Midbrain (tissue), 1 donor: ENCODE data around the gene TAS2R60.
"Not testable (repeated sequence)": the region's sequence is repeated elsewhere in the genome, so short reads cannot be mapped to it uniquely, and the experiment has no call there.

Experiments used
- DNase-seq: peaks from one replicate; lab custom pipeline; 2025; lab: John Stamatoyannopoulos, UW

TAS2R60 gene

DNA sequence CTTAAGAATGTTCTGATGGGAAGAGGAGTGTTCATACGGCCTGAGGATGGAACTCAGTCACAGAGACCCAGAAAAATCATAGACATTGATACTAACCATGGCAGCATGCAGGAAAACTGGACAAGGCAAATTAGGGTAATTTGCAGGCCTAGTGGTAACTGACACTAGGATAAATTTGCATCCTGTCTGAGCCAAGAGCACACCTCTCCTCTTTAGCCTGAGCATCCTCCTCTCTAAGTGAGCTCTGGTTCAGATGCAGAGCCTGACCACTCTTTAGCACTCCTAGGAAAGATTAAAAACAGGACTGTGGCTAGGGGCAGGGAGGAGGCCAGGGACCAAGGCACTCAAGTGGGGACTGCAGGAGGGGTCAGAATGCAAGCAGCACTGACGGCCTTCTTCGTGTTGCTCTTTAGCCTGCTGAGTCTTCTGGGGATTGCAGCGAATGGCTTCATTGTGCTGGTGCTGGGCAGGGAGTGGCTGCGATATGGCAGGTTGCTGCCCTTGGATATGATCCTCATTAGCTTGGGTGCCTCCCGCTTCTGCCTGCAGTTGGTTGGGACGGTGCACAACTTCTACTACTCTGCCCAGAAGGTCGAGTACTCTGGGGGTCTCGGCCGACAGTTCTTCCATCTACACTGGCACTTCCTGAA is 34.4 kb downstream of the TAS2R60 start, which contains the start of gene TAS2R41:
TAS2R41 (plus strand) TSS at position 373 of the 650 bp plus-strand sequence; CDS start at position 373, 0 bp downstream.
- DNase-seq: no peak

DNA sequence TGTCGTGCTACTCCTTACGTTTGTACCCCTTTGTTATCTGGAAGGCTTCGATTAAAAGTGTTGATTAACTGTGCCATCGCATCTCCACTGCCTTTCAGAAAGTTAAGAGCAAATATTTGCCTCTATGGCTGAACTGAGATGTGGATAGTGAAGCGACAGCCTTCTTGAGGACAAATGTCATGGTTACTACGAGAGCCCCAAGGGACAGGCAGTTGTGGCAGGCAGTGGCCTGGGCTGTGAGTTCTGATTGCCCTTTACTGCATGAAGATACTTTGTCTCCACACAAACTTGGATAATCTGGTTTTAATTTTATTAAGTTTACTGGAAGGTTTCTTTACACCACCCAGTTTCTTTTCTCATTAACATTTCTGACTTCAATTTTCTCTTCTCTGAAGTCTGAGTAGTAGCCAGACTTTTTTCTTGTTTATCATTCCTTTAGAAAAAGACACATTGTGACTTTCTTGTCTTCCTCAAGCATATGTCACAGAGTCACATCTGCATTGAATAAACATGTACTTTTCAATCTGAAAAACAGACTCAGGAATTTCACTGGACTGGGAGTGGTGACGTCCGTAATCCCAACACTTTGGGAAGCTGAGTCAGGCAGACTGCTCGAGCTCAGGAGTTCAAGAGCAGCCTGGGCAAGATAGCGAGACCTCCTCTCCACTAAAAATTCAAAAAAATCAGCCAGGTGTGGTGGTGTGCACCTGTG is 36.0 kb downstream of the TAS2R60 start:
- DNase-seq: no peak

DNA sequence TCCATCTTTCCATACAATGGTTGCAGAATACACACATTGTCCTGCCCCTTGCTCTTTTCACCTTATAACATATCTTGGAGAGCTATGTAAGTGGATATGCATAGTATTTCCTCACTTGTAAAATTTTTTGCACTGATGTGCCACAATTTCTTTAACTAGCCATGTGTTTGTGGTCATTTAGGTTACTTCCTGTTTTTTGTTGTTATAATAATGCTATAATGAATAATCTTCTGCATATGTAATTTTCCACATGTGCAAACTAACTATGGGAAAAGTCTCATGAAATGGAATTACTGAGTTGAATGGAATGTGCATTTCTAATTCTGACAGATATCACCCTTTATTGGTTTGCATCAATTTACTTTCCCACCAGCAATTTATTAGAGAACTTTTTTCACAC is 37.2 kb downstream of the TAS2R60 start:
- DNase-seq: no peak

DNA sequence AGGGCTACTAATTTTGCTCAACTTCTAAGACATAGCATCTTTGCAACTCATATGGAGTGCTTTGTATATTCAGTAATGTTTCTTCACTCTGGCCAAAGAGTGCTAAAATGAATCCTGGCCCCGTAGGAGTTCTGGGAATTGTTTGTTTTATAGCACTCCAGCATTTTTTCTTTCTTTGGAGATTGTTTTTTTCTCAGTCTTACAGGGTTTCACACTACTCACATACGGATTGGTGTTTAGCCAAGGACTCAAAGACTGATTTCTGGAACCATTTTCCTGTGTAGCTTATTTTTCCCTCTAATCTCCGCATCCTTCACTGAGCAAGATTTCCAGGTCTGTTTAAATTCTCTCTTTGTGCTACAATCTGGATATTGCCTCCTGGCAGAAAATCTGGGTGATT is 40.9 kb downstream of the TAS2R60 start:
- DNase-seq: no peak

DNA sequence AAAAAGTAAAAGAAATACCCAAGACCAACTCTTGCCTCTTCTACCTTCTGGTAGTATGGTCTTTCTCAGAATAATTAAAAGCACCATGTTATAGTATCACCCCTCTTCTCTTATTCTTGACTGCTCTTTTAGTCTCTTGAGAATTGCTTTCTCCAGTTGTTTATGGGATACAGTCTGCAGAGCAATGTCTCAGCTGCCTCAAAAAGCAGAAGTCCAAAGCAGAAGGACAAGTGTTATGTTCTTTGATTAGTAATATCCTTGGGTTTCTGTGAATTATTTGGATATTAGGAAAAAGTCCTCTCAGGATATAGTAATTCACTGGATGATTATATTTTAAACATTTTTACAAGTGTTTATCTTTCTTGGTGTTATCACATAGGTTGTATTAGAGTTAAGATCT is 41.8 kb downstream of the TAS2R60 start:
- no peak for DNase-seq

DNA sequence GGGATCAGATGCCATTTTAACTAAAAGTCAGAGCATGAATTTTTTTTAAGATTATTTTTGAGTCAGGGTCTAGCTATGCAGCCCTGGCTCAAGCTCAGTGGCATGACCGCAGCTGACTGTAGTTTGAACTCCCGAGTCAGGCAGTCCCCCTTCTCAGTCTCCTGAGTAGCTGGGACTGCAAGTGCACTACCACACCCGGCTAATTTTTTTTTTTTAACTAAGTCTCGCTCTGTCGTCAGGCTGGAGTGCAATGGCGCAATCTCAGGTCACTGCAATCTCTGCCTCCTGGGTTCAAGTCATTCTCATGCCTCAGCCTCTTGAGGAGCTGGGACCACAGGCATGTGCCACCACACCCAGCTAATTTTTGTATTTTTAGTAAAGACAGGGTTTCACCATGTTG is 42.2 kb downstream of the TAS2R60 start:
- no peak for DNase-seq

DNA sequence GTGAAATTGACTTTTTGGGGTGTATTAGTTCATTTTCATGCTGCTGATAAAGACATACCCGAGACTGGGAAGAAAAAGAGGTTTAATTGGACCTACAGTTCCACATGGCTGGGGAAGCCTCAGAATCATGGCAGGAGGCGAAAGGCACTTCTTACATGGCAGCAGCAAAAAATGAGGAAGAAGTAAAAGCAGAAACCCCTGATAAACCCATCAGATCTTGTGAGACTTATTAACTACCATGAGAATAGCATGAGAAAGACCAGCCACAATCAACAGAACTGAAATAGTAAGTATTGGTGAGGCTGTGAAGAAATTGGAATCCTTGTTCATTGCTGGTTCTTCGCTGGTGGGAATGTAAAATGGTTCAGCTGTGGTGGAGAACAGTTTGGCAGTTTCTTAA is 43.0 kb downstream of the TAS2R60 start:
- not testable (repeated sequence) for DNase-seq

DNA sequence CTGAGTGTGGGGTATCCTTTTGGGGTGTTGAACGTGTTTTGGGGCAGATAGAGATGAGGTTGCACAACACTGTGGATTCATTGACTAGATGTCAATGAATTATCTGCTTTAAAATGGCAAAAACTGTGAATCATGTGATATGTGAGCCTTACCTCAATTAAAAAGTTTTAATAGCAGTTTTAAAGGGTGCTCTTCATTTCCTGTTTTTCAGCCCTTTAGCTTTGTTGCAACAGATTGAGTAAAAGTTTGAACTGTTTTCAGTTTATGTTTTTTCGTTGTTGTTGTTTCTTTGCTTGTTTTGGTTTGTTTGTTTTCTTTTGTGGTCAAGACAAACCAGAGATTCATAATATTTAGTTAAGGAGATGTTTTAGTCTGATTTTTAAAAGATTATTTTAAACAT is 43.8 kb downstream of the TAS2R60 start:
- DNase-seq: no peak

DNA sequence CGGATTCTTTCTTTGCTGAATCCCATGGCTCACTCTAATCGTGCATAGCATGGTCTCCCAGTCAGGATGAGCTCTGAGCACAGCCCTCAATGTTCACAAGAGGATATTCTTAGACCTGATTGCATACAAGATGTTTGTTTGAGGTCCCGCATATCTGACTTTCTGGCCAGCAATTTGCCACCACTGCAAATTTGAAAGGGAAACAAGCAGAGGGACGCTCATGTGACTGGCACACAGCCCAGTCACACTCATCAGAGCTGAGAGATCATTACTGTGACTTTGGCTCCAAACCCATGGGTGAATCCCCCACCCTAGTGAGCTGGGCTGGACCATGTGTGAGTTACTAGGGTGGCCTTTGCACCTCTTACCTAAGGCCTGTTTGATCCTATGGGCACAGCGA is 44.3 kb downstream of the TAS2R60 start:
- DNase-seq: no peak

DNA sequence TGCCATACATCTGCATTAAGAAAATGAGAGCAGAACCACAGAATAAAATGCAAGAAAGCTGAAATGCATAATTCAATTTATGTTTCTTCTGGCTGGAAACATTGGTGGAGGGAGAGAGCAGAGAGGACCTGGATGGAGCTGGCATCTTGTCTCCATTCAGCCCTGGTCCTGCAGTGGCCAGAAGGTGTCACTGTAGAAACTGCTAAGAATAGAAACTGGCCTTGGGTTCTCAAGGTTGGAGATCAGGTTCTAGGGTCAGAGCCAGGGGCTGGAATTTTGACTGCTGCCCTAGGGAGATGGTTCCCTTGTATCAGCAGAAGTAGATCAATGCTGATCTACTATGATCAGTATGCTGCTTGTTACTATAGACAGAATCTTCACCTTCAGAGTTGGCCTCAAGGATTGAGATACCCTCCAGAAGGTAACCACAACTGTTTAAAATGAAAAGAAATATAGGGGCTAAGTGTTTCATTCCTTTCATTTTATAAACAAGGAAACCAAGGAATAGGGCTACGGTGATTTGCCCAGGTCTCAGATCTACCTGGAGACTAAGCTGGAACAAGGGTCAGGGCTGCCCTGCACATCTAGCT is 47.6 kb downstream of the TAS2R60 start:
- no peak for DNase-seq

DNA sequence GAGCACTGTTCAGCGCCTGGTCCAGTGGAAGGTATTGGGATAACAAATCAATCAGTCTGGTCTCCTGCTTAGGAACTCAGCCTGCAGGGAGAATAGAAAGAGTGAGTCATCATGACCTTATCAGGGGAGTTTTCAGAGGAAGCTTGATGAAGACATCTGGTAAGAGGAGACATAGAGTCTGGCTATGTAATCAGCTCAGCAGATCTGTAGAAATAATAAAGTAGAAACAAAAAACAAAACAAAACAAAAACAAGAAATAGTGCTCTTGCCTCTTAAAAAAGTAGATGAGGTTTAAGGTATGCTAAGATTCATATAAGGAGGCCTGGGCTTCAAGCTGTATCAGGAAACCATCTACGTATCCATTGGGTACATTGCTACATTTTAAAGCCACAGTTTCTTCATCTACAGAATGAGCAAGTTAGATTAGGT is 48.8 kb downstream of the TAS2R60 start:
- no peak for DNase-seq

DNA sequence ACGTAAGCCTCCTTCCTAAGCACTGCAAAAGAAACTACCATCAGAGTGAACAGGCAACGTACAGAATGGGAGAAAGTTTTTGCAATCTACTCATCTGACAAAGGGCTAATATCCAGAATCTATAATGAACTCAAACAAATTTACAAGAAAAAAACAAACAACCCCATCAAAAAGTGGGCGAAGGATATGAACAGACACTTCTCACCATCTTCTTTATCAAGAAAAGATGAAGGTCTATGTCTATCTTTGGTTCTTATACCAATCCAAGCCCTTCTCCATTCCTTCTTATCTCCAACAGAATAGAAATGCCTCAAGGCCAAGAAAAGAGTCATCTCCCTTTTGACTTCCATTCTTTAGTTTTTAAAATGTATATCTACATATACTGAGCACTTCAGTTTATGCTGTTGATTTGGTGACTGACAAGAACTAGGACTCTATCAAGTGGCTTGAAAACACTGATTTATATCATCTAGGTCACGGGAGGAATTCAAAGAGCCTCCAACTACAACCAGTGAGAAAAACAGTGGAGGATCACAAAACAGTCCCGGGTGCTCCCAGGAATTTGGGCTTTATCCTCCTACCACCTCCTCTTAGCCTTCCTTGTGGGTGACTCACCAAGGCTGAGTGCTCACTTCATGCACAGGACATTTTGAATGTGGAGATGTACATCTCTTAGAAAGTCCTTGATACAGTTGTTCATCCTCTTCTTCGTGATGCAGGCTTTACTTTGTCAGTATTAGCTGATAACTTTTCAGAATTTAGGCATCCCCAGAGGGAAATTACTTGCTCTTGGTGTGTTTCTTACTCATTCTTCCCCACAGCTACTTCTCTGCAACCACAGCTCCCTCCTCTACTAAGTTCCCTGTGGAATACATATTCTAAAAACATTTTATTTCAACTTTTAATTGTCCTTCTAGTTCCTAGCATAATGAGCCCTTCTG is 49.8 kb downstream of the TAS2R60 start:
- DNase-seq: no peak

DNA sequence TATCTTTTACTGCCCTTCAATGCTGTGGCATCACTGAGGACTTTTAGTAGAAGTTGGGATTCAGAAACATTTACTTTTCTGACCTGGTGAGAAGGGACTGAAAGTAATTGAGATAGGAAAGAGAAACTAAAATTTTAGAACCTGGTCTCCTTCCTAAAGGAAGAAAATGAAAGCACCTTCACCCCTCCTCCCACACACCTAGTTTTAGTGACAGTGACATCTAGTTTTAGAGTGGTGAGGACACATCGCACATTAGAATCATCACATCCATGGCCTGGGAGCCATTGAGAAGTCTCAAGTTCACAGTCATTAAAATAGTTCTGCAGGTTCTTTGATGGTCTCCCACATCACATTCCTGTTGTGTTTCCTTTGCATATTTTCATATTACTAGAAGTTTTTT is 50.5 kb downstream of the TAS2R60 start:
- no peak for DNase-seq
